GM10266 (cell line): ENCODE data around the gene PPP1R2.

Source experiments
- DNase-seq: peaks from one replicate; pipeline ENCODE4 v3.0.0; 2012; ENCODE audit errors: extremely low spot score
- TF ChIP-seq, protein P1 (sequence below): IDR thresholded peaks from 2 replicates; pipeline ENCODE4 v1.5.1; 2012; ENCODE audit warnings: mild to moderate bottlenecking, low read depth; ENCODE audit not compliant: control insufficient read depth, insufficient read depth; ENCODE audit errors: missing control alignments

The PPP1R2 gene

DNA sequence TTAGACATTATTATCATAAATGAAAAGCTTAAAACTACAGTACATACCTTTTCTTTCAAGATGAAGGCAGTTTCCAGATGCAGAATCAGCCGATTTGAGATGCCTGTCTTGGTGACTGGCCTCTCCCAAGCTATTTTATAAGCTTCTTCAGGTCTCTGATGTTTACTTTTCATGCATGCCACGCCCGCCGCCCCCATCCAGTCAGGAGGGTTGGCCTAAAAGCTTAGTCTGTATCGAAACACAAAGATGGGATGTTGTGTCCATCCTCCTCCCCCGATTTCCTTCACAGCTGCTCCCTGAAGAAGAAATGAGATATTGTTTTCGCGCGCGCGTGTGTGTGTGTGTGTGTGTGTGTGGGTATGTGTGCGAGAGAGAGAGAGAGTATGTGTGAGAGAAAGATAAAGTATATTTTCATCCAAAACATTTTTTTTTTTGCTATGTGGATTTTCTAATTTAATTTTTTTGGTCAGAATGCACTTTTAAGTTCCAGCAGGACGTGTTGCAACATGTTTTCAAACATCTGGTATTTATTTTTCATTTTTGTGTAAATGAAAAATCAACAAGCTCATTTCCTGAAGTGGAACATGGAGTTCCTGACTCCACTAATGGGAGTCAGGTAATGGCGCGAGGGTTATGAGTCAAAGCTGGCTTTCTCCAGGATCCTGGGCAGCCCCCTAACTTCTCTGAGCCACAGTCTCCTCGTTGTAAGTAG, 40.9 kb upstream of the PPP1R2 start, which contains the start of gene APOD:
Gene APOD, minus strand, starts transcription at position 110 of the 712 bp plus-strand sequence. CDS start 4,479 bp downstream, outside the sequence.
- no peak for DNase-seq
- TF ChIP-seq, protein P1, sequence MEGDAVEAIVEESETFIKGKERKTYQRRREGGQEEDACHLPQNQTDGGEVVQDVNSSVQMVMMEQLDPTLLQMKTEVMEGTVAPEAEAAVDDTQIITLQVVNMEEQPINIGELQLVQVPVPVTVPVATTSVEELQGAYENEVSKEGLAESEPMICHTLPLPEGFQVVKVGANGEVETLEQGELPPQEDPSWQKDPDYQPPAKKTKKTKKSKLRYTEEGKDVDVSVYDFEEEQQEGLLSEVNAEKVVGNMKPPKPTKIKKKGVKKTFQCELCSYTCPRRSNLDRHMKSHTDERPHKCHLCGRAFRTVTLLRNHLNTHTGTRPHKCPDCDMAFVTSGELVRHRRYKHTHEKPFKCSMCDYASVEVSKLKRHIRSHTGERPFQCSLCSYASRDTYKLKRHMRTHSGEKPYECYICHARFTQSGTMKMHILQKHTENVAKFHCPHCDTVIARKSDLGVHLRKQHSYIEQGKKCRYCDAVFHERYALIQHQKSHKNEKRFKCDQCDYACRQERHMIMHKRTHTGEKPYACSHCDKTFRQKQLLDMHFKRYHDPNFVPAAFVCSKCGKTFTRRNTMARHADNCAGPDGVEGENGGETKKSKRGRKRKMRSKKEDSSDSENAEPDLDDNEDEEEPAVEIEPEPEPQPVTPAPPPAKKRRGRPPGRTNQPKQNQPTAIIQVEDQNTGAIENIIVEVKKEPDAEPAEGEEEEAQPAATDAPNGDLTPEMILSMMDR = no peak

DNA sequence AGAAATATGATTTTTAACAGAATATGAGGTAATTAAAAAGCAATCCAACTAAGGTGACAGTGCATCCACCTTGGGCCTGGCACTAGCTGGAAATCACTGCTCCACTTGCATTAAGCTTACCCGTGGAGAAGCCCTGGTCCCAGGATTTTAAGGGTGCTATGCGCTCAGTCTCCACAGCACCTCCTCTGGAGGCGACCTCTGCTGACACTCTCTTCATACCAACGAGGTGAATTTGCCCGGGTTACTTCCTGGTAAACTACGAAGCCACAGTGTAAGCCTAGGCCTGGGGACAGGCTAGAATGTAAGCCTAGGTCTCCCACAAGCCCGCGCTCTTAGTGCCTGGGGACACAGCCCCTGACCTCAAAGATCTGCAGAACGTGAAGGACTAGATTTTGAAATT, 39.8 kb upstream of the PPP1R2 start:
- DNase-seq = no peak
- TF ChIP-seq, protein P1 = no peak

DNA sequence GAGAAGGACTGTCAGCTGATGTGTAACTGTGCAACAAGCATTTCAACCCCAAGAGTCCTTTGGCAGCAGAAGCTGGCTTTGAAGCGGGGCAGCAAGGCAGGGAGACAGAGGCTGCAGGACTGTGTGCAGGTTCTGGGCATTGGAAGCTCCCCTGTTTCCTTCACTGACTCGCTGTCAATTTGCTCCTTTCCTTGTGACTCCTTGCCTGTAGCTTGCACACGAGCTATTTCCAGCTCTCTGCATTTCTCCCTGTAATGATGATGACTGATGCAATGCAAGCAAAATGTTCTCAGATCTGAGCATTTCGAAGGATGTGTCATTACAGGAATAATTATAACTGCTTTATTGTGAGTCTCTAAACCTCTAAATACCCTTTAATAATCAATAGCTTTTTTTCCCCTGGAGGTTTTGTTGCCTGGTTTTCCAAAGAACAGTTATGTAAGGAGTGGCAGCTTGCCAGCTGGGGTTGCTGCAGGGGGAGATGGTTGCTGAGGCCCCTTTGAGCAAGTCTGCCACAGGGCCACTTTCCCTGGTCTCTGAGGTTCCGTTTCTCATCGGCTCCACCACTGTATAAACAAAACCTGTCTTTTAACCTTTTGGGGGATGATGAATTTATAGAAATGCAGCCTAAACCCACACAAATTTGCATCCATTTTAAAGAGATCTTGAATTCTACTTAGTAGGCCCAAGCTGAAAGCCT, 37.8 kb upstream of the PPP1R2 start:
- TF ChIP-seq, protein P1 = no peak
- DNase-seq = no peak

DNA sequence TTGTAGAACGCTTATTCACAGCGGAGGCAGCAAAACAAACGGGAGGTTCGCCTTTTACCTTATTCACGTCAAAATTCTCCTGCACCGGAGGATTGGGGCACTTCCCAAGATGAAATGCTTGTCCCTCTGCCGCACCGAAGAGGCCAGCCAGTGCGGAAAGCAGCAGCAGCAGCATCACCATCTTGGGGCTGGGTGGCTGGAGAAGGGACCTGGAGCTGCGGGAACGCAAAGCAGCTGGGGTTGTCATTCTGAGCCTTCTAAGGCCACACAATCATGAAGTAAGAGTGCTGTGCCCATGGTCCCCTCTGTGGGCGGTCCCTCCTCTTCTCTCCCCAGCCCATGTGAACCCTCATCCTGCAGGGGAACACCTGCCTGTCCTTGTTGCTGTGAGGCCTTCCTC, 36.2 kb upstream of the PPP1R2 start:
- TF ChIP-seq, protein P1 = no peak
- no peak for DNase-seq

DNA sequence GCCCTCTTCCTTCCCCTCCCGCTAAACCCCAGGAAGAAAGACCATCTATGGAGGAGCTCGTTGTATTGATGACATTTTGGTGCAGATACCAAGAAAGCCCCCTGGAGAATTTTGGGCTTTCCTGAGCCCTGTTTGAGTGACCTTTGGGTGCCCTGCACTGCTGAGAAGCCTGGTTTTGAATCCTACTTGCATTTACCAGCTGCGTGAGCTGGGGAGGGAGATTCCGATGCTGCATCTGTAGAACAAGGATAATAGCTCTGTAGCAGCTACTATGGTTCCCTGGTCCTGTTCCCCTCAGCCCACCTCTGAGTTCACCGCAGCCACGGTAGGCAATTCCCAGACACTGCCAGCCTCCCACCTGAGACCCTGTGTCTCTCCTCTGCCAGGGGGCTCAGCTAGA, 35.4 kb upstream of the PPP1R2 start:
- DNase-seq = no peak
- TF ChIP-seq, protein P1 = no peak

DNA sequence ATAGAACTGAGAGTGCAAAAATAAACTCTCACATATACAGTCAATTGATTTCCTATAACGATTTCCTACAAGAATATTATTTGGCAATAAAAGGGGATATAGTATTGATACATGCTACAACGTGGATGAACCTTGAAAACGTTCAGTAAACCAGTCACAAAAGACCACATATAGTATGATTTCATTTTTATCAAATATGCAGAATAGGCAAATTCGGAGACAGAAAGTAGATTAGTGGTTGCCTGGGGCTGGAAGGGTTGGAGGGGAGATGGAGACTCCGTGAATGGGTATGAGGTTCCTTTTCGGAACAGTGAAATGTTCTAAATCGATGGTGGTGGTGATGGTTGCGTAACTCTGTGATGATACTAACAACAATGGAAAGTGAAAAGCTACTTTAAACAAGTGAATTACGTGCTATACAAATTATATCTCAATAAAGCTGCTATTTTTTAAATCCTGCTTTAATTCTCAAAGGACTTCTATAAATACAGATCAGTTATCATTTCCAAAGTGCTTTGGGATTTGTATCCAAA, 34.6 kb upstream of the PPP1R2 start:
- TF ChIP-seq, protein P1 = no peak
- DNase-seq = no peak
